Myocyte (in vitro differentiated cells): Measurements from ENCODE around the gene NXT1. TPM values are rescaled to one million over a fixed set of nuclear protein-coding genes. Genes with fewer than 3 reads are reported as not detected.
"Not testable (repeated sequence)": the region's sequence is repeated elsewhere in the genome, so short reads cannot be mapped to it uniquely, and the experiment has no call there.

Experiments
- DNase-seq: peaks from one replicate; pipeline ENCODE4 v3.0.0-alpha.2; 2012; ENCODE audit warnings: low read depth
- total RNA-seq: library from RNA; depleted of rRNA; stranded (reverse); fragments of >200 nt; gene quantifications from 2 replicates; pipeline ENCODE4 v1.2.3, GENCODE V29; 2014

NXT1 gene
- total RNA-seq, 1 donor from 2014 or later = 28.3 TPM

- DNase-seq = no peak
These were observed 22.8 kb upstream of the NXT1 start for GRCh38 chr20:23327617-23328333.

- DNase-seq = peak; percentile 35
These were observed 18.9 kb upstream of the NXT1 start for GRCh38 chr20:23331450-23332350.

DNA sequence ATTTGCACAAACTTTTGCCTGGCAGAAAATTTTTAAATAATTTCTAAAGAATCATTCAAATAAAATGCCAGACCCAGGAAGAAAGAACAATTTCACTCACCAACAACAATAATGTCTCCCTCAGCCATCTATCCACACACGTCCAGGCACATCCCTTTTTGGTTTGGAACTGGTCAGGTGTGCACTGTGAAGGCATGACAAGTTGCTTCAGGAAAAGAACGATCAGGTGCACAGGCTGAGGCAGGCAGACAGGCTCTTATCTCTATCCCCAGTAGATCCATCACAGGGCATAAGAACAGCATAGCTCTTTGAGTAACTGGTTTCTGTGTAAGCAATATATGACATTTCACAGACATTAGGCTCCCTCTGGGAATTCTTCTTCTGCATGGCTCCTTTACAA, 18.1 kb upstream of the NXT1 start:
- no peak for DNase-seq

DNA sequence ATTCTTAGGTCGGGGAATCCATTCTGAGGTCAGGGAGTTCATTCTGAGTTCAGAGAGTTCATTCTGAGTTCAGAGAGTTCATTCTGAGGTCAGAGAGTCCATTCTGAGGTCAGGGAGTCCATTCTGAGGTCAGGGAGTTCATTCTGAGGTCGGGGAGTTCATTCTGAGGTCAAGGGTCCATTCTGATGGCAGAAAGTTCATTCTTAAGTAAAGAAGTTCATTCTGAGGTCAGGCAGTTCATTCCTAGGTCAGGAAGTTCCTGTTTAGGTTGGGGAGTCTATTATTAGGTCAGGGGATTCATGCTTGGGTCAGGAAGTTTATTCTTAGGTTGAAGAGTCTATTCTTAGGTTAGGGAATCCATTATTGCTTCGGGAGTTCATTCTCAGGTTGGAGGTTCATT, 16.5 kb upstream of the NXT1 start:
- DNase-seq = no peak

- DNase-seq = peak; percentile 55
These were observed 15.1 kb upstream of the NXT1 start for GRCh38 chr20:23335521-23335920.

DNA sequence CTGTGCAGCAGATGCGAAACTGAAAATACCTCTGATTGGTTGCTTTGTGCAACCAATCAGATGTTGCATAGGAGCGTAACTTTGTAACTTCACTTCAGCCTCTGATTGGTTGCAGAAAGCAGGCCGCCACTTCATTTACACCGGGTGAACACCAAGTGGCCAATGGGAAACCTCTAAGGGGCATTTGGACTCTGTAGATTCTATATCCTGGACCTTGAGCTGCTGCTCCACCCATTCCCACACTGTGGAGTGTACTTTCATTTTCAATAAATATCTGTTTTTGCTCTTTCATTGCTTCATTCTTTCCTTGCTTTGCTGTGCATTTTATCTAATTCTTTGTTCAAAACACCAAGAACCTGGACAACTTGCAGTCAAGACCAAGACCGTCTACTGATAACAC, 14.1 kb upstream of the NXT1 start:
- DNase-seq = no peak

GRCh38 chr20:23337312-23337711, 13.3 kb upstream of the NXT1 start:
- DNase-seq = no peak

DNA sequence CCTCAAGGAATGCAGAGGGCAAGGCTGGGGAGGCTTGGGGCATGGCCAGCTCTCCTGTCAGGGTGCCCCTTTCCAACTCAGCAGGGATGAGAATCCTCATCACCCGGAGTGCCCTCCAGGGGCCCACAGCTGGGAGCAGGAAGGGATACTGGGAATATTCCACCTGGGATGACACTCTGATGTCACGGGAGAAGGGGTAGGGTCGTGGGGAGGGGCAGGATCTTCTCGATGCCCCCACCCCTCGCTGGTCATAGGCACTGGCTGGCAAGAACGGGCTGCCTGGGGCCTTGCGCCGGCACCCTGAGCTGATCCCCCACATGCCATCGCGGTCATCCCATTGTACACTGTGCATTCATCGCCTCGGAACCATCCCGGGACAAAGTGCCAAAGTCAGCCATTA, 10.6 kb upstream of the NXT1 start:
- DNase-seq = no peak

- DNase-seq = peak; percentile 77
These were observed 10.1 kb upstream of the NXT1 start for GRCh38 chr20:23340524-23340923.

GRCh38 chr20:23341073-23341472, 9.5 kb upstream of the NXT1 start:
- no peak for DNase-seq

- DNase-seq = no peak
These were observed 7.0 kb upstream of the NXT1 start for GRCh38 chr20:23343590-23343989.

- no peak for DNase-seq
These were observed 6.3 kb upstream of the NXT1 start for GRCh38 chr20:23344336-23344735.

DNA sequence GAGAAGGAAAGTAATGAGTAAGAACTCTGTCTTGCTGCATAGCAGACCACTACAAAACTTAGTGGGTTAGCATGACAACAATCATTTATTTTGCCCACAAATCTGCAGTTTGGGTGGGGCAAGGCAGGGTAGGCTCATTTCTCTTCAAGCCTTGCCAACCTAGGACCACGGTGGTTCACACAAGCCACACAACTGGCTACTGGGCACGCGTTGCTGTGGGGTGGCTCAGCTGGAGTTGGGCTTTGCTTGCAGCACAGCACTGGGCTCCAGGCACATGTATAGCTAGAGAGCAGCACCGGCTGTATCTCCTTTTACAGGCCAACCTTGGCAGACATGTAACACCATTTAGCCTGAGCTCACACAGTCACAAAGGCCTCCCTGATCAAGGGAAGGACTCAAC, 4.6 kb upstream of the NXT1 start:
- DNase-seq = no peak

DNA sequence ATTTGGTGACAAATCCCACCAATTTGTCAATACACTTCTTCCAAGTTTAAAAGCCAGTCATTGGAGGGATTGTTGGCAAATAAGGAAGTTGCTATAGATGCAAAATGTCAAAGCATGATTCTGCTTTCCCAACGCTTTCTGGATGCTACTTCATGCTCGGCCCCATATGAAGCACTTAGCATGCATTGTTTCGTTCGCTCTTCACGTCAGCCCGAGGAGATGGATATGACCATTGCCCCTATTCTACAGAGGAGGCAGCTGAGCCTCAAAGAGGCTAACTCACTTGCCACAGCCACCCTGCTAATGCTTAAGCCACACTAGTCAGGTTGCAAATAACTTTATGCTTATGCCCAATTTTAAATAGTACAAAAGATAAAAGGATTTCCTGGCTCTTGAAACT, 2.8 kb upstream of the NXT1 start:
- no peak for DNase-seq

DNA sequence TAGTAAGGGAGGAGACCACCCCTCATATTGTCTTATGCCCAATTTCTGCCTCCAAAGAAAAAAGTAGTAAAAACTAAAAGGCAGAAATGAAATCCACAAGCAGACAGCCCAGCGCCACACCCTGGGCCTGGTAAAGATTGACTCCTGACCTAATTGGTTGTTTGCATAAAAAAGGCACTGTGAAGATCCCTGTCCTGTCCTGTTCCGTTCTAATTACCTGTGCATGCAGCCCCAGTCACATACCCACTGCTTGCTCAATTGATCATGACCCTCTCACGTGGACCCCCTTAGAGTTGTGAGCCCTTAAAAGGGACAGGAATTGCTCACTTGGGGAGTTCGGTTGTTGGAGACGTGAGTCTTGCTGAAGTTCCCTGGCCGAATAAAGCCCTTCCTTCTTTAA, 2.1 kb upstream of the NXT1 start:
- DNase-seq = not testable (repeated sequence)

GRCh38 chr20:23349338-23350195, 1.0 kb upstream of the NXT1 start:
- DNase-seq = no peak

DNA sequence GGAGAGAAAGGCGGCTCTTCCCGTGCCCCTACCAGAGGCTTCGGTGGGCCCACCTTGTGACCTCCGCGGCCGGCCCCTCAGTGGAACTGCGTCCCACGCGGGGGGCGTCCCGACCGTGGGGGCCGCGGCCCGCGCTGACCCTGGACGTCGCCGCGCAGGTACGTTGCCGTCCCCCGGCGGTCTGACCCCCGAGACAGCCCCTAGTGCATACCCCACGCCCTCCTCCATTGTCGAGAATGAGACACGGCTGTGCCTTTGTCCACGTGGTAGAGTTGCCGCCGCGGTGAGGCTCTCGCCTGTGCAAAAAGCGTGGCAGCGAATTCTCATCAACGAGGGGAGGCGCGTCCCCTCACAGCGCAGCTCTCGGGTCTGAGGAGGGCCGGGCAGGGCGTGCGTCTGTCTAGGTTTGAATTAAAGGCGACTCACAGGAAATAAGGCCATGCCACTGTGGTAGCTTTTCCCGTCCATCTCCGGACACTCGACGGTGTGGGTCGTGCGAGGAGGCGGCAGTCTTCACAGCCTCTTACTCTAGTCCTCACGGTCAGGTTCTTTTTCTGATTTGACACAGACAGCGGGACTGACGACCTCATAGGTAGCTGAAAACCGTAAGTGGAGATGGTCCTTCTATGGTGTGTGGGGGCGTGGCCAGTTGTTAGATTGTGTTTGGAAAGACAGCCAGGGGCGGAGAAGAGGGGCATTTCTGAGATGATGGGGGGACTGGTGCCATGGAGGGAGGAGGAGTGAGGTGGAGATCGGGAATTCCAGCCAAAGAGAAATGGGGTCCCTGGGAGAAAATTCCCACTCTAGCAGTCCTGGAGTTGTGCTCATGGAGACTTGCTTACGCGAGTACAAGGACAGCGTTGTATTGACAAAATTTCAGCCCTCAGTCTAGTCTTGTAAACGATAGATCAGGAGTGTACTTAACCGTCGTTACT, 580 bp downstream of the NXT1 start:
- peak; percentile 53 for DNase-seq

- no peak for DNase-seq
These were observed 5.6 kb downstream of the NXT1 start for GRCh38 chr20:23356203-23356602.

- peak; percentile 100 for DNase-seq
These were observed 7.4 kb downstream of the NXT1 start for GRCh38 chr20:23357767-23358562.

DNA sequence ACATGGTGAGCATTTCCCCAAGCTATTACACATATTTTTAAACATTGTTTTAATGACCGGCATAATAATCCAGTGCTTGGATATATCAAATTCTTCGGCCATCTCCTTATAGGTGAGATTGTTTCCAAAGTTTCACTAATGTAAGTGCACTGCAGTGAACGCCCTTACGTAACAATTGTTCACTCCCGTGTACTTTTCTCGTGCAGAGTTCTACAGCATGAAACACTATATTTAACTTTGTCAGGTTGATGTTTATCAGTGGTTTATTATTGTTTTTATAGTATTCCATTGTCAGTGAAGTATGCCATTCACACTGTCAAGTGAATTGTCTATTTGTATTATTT, 7.9 kb downstream of the NXT1 start:
- DNase-seq = no peak
